Type B pancreatic cell (in vitro differentiated cells): ENCODE measurements around the gene CNOT2. TPM values are rescaled to one million over a fixed set of nuclear protein-coding genes. Genes with fewer than 3 reads are reported as not detected.
A peak's percentile ranks its signal among the peaks of the same experiment; 100 is the strongest.

Experiments
- DNase-seq: peaks from one replicate; pipeline ENCODE4 v3.0.0; 2021; ENCODE audit warnings: mixed read lengths; ENCODE audit not compliant: unreplicated experiment; ENCODE audit errors: extremely low spot score
- H3K27ac Mint-ChIP-seq: 2 replicates; pipeline ENCODE4 v1.8.0; 2021; ENCODE audit warnings: mild to moderate bottlenecking, mixed read lengths
- H3K27me3 Mint-ChIP-seq: 2 replicates; pipeline ENCODE4 v1.8.0; 2021; ENCODE audit warnings: mixed read lengths
- H3K36me3 Mint-ChIP-seq: 2 replicates; pipeline ENCODE4 v1.8.0; 2021; ENCODE audit warnings: mixed read lengths
- H3K4me1 Mint-ChIP-seq: one replicate; pipeline ENCODE4 v1.8.0; 2021; ENCODE audit warnings: mixed read lengths; ENCODE audit not compliant: unreplicated experiment
- H3K4me3 Mint-ChIP-seq: 2 replicates; pipeline ENCODE4 v1.8.0; 2021; ENCODE audit warnings: mild to moderate bottlenecking, mixed read lengths
- H3K9me3 Mint-ChIP-seq: 2 replicates; pipeline ENCODE4 v1.8.0; 2021; ENCODE audit warnings: mixed read lengths
- CTCF ChIP-seq: fragments of 200-600 bp; sonication (generic); conservative IDR thresholded peaks from 2 replicates; pipeline ENCODE4 v1.5.0; 2021; ENCODE audit warnings: antibody characterized with exemption, mild to moderate bottlenecking
- total RNA-seq: library from RNA; stranded (reverse); gene quantifications from 2 replicates; pipeline ENCODE4 v1.2.1, GENCODE V29; 2021; ENCODE audit warnings: low replicate concordance

Gene CNOT2
- total RNA-seq, 1 donor from 2014 or later: 83.9 TPM

GRCh38 chr12:70258605-70259403, 15.6 kb downstream of the CNOT2 start:
- Mint-ChIP-seq H3K36me3 (peaks cover 24% of the 10 kb centered on the region), H3K9me3 (peaks cover 4% of the 10 kb centered on the region), H3K4me3 (no peak overlapping the region), H3K27ac (peak overlapping the region; percentile 38), H3K27me3 (no peaks in the 10 kb centered on the region), H3K4me1 (peaks cover 17% of the 10 kb centered on the region)
- TF ChIP-seq CTCF: no peak
- no peak for DNase-seq

- H3K9me3 Mint-ChIP-seq: peaks cover 4% of the 10 kb centered on the region
- no peak overlapping the region for H3K27ac Mint-ChIP-seq
- no peak overlapping the region for H3K4me3 Mint-ChIP-seq
- DNase-seq: no peak
- TF ChIP-seq CTCF: no peak
- no peaks in the 10 kb centered on the region for H3K27me3 Mint-ChIP-seq
- peaks cover 8% of the 10 kb centered on the region for H3K4me1 Mint-ChIP-seq
- H3K36me3 Mint-ChIP-seq: peaks cover 19% of the 10 kb centered on the region
Observed at GRCh38 chr12:70260646-70261045, 17.4 kb downstream of the CNOT2 start.

- Mint-ChIP-seq H3K27me3 (no peaks in the 10 kb centered on the region), H3K4me1 (peaks cover 12% of the 10 kb centered on the region), H3K9me3 (peaks cover 9% of the 10 kb centered on the region), H3K27ac (no peak overlapping the region), H3K4me3 (no peak overlapping the region), H3K36me3 (peaks cover 22% of the 10 kb centered on the region)
- no peak for DNase-seq
- TF ChIP-seq CTCF: no peak
Observed at GRCh38 chr12:70264067-70264867, 21.0 kb downstream of the CNOT2 start.

GRCh38 chr12:70265132-70265531, 21.9 kb downstream of the CNOT2 start:
- Mint-ChIP-seq H3K9me3 (peaks cover 9% of the 10 kb centered on the region), H3K27ac (no peak overlapping the region), H3K36me3 (peaks cover 19% of the 10 kb centered on the region)

GRCh38 chr12:70267550-70267949, 24.3 kb downstream of the CNOT2 start:
- H3K9me3 Mint-ChIP-seq: peaks cover 9% of the 10 kb centered on the region
- no peak overlapping the region for H3K27ac Mint-ChIP-seq
- no peak overlapping the region for H3K4me3 Mint-ChIP-seq
- H3K27me3 Mint-ChIP-seq: no peaks in the 10 kb centered on the region
- no peak for TF ChIP-seq CTCF
- peaks cover 24% of the 10 kb centered on the region for H3K36me3 Mint-ChIP-seq
- peaks cover 34% of the 10 kb centered on the region for H3K4me1 Mint-ChIP-seq
- no peak for DNase-seq

More at GRCh38 chr12:70265132-70265531, 21.9 kb downstream of the CNOT2 start:
- Mint-ChIP-seq H3K4me1 (peaks cover 18% of the 10 kb centered on the region), H3K27me3 (no peaks in the 10 kb centered on the region), H3K4me3 (no peak overlapping the region)
- TF ChIP-seq CTCF: no peak
- no peak for DNase-seq
